K562 (cell line): ENCODE measurements around the gene UBXN4. TPM values are rescaled to one million over a fixed set of nuclear protein-coding genes. Genes with fewer than 3 reads are reported as not detected.

Source experiments
- ATAC-seq: fragments of 200-7000 bp; cut with Tn5 transposase; 3 replicates; pipeline ENCODE4 v1.9.1; 2020; ENCODE audit warnings: moderate library complexity
- BruUV-seq: library from RNA; stranded (reverse); fragments of 400-500 nt; replicated peaks from 2 replicates; lab custom pipeline; 2021; lab: Mats Ljungman, UMichigan
- CTCF ChIA-PET: fragments of 300-600 bp; formaldehyde crosslinking; extraction: SDS; loops from one replicate; lab custom pipeline; 2021; ENCODE audit warnings: low intra/inter-chr PET ratio; lab: Yijun Ruan, JAX
- POLR2A ChIA-PET: fragments of 300-600, 350-650 bp; sonication (Branson Sonifier 250); formaldehyde crosslinking; extraction: SDS; loops from one replicate; lab custom pipeline; 2021; ENCODE audit warnings: antibody characterized with exemption, inconsistent platforms; lab: Yijun Ruan, JAX
- DNase-seq, 4 experiments: peaks; one replicate each; pipeline versions ENCODE4 v3.0.0 to v3.0.0-alpha.2; 2011 to 2018; ENCODE audit warnings: low spot score in 3 of 4, mixed read lengths in 3 of 4; ENCODE audit errors: extremely low read depth in 1 of 4
- FAIRE-seq: peaks from 2 replicates; lab custom pipeline; 2011; peaks lifted over from hg19 to GRCh38; lab: Jason Lieb, UNC
- H2AFZ ChIP-seq: 2 replicates; pipeline ENCODE4 v1.6.0; 2011; ENCODE audit warnings: low read depth, low read length, control low read depth, inconsistent platforms
- H3K27ac ChIP-seq: fragments of 200-600 bp; 3 replicates; pipeline ENCODE4 v1.8.0; 2011; ENCODE audit warnings: low read depth, mild to moderate bottlenecking, control low read depth, inconsistent platforms, low read length, moderate library complexity, mixed read lengths; ENCODE audit errors: extremely low read depth
- H3K27me3 ChIP-seq, 2 experiments: fragments of 300-600 bp in 1 of 2; 2 replicates in 1 of 2; 3 replicates in 1 of 2; pipeline versions ENCODE4 v1.6.0 to v1.8.0; 2011; ENCODE audit warnings: inconsistent platforms in 2 of 2, low read length in 2 of 2, mild to moderate bottlenecking in 1 of 2, mixed read lengths in 1 of 2, moderate library complexity in 1 of 2; ENCODE audit not compliant: control insufficient read depth in 2 of 2, insufficient read depth in 2 of 2
- H3K36me3 ChIP-seq: fragments of 300-600 bp; 3 replicates; pipeline ENCODE4 v1.8.0; 2011; ENCODE audit warnings: mild to moderate bottlenecking, low read length, inconsistent platforms; ENCODE audit not compliant: control insufficient read depth, insufficient read depth
- H3K4me1 ChIP-seq, 2 experiments: fragments of 200-600 bp in 1 of 2; replicated peaks in 1 of 2; 2 replicates in 1 of 2; 3 replicates in 1 of 2; pipeline versions ENCODE4 v1.5.1 to v1.8.0; 2011; ENCODE audit warnings: inconsistent platforms in 2 of 2, low read length in 2 of 2, mild to moderate bottlenecking in 1 of 2, mixed read lengths in 1 of 2, moderate library complexity in 1 of 2; ENCODE audit not compliant: control insufficient read depth in 2 of 2, insufficient read depth in 2 of 2
- H3K4me2 ChIP-seq: 2 replicates; pipeline ENCODE4 v1.6.1; 2011; ENCODE audit warnings: low read length, control low read depth, inconsistent platforms, mixed read lengths; ENCODE audit not compliant: insufficient read depth
- H3K4me3 ChIP-seq: fragments of 200-600 bp; sonication (generic), shearing (Covaris generic); 2 replicates; pipeline ENCODE4 v1.5.1; 2016; ENCODE audit warnings: control low read depth, inconsistent platforms
- H3K79me2 ChIP-seq: fragments of 200-600 bp; 3 replicates; pipeline ENCODE4 v1.8.0; 2011; ENCODE audit warnings: low read length, inconsistent platforms; ENCODE audit not compliant: control insufficient read depth, insufficient read depth
- H3K9ac ChIP-seq, 2 experiments: 2 replicates each; pipeline versions ENCODE4 v1.6.0 to v1.6.1; 2011; ENCODE audit warnings: low read depth in 2 of 2, low read length in 2 of 2, control low read depth in 1 of 2, inconsistent platforms in 1 of 2, mild to moderate bottlenecking in 1 of 2, mixed read lengths in 1 of 2; ENCODE audit not compliant: insufficient read depth in 1 of 2
- H3K9me1 ChIP-seq: one replicate; pipeline ENCODE4 v1.6.0; 2011; ENCODE audit warnings: inconsistent platforms, mild to moderate bottlenecking, low read length, moderate library complexity; ENCODE audit not compliant: control insufficient read depth, insufficient read depth
- H3K9me3 ChIP-seq: replicated peaks from 2 replicates; pipeline ENCODE4 v1.5.1; 2011; ENCODE audit warnings: low read depth, low read length, inconsistent platforms; ENCODE audit not compliant: control insufficient read depth, insufficient read depth
- H4K20me1 ChIP-seq: replicated peaks from 2 replicates; pipeline ENCODE4 v1.6.1; 2011; ENCODE audit warnings: low read length, inconsistent platforms, mixed read lengths; ENCODE audit not compliant: control insufficient read depth, insufficient read depth
- CEBPB ChIP-seq: fragments of 450-650 bp; IDR thresholded peaks from 2 replicates; pipeline ENCODE4 v1.6.1; 2016; ENCODE audit warnings: missing genetic modification characterization, missing compliant biosample characterization
- CEBPG ChIP-seq, 3 experiments: fragments of 200-800 bp in 1 of 3; sonication (Bioruptor generic) in 1 of 3; sonication (generic) in 1 of 3; formaldehyde crosslinking in 1 of 3; IDR thresholded peaks in 2 of 3; conservative IDR thresholded peaks in 1 of 3; 2 replicates each; pipeline versions ENCODE4 v1.6.1 to v1.8.0; 2016 to 2022; ENCODE audit warnings: missing compliant biosample characterization in 2 of 3, missing genetic modification characterization in 2 of 3, mild to moderate bottlenecking in 1 of 3, missing genetic modification reagents in 1 of 3
- CREM ChIP-seq: IDR thresholded peaks from 2 replicates; pipeline ENCODE4 v1.6.1; 2014; ENCODE audit warnings: antibody characterized with exemption, low read depth
- FOXK1 ChIP-seq: sonication (generic); formaldehyde crosslinking; IDR thresholded peaks from 2 replicates; pipeline ENCODE4 v1.8.0; 2022; ENCODE audit warnings: missing genetic modification reagents, mild to moderate bottlenecking, borderline replicate concordance
- GTF2A2 ChIP-seq: IDR thresholded peaks from 2 replicates; pipeline ENCODE4 v1.6.1; 2016; ENCODE audit warnings: mild to moderate bottlenecking, missing genetic modification characterization, missing compliant biosample characterization
- LCOR ChIP-seq: sonication (generic); formaldehyde crosslinking; IDR thresholded peaks from 2 replicates; pipeline ENCODE4 v1.8.0; 2022; ENCODE audit warnings: mild to moderate bottlenecking, missing genetic modification reagents
- MAFK ChIP-seq: IDR thresholded peaks from 2 replicates; pipeline ENCODE4 v1.6.1; 2011; ENCODE audit warnings: low read length, improper control_type of control experiment
- RUNX1 ChIP-seq: sonication (generic); IDR thresholded peaks from 2 replicates; pipeline ENCODE4 v1.6.1; 2016; ENCODE audit warnings: antibody characterized with exemption, low read depth
- ZNF146 ChIP-seq: IDR thresholded peaks from one replicate; pipeline ENCODE4 v1.6.1; 2018; ENCODE audit warnings: missing compliant biosample characterization; ENCODE audit not compliant: unreplicated experiment
- whole genome bisulfite sequencing: fragments of 100-300 bp; shearing (Covaris generic); methylation state at CpG from one replicate; pipeline ENCODE4 v1.1.6; 2016; ENCODE audit warnings: low coverage, mixed read lengths; ENCODE audit not compliant: insufficient coverage; ENCODE audit errors: missing lambda C conversion rate; 5-methylcytosine and 5-hydroxymethylcytosine counted together
- in situ Hi-C: fragments of 300-500 bp; cut with MboI; formaldehyde crosslinking; loops from 4 replicates; pipeline ENCODE4 v1.15.0; 2018; ENCODE audit warnings: inconsistent platforms, mixed read lengths
- intact Hi-C: fragments of 100-400 bp; cut with micrococcal nuclease; formaldehyde crosslinking; loops from 2 replicates; pipeline ENCODE4 v1.14.2; 2022
- polyA plus RNA-seq, 8 experiments: library from polyadenylated mRNA; depleted of rRNA in 4 of 8; stranded (reverse) in 5 of 8; unstranded in 3 of 8; fragments of >200 nt; fragmentation: Nextera tagmentation in 2 of 8; fragmentation: Illumina TruSeq in 1 of 8; extraction: Ambion mirVana in 2 of 8; extraction: Trizol in 1 of 8; gene quantifications; 2 replicates each; pipeline versions ENCODE4 v1.2.1 to v1.2.3, GENCODE V29; 2011 to 2014; ENCODE audit warnings: inconsistent platforms in 1 of 8, missing spikeins in 1 of 8
- total RNA-seq, 7 experiments: library from RNA; depleted of rRNA in 6 of 7; stranded (reverse); fragments of >200 nt in 6 of 7; fragmentation: Illumina TruSeq in 2 of 7; extraction: Trizol in 2 of 7; gene quantifications; 2 replicates each; pipeline versions ENCODE4 v1.2.1 to v1.2.3, GENCODE V29; 2011 to 2021; ENCODE audit warnings: low replicate concordance in 1 of 7
- TF ChIP-seq, protein P1 (sequence below), 2 experiments: fragments of 450-650 bp in 1 of 2; sonication (generic) in 1 of 2; formaldehyde crosslinking in 1 of 2; IDR thresholded peaks in 1 of 2; conservative IDR thresholded peaks in 1 of 2; 2 replicates each; pipeline versions ENCODE4 v1.6.1 to v1.8.1; 2016 to 2023; ENCODE audit warnings: mild to moderate bottlenecking in 2 of 2, moderate library complexity in 2 of 2, inconsistent platforms in 1 of 2, missing genetic modification reagents in 1 of 2
- TF ChIP-seq, protein P2 (sequence below): sonication (generic); formaldehyde crosslinking; IDR thresholded peaks from 2 replicates; pipeline ENCODE4 v1.8.1; 2023; ENCODE audit warnings: missing genetic modification reagents, mild to moderate bottlenecking, borderline replicate concordance
- TF ChIP-seq, protein P3 (sequence below): fragments of 450-650 bp; IDR thresholded peaks from 2 replicates; pipeline ENCODE4 v1.6.1; 2016; ENCODE audit warnings: missing biosample characterization, missing genetic modification characterization
- TF ChIP-seq, protein P4 (sequence below): sonication (generic); formaldehyde crosslinking; IDR thresholded peaks from 2 replicates; pipeline ENCODE4 v1.4.0; 2020; ENCODE audit warnings: mild to moderate bottlenecking, missing genetic modification reagents

The UBXN4 gene
- total and polyA plus RNA-seq, 9 of the 15 experiments (the other 6 are each of a cell fraction or from before 2014, with no cell fraction given) = 30.4 to 127 (median 55.3) TPM

DNA sequence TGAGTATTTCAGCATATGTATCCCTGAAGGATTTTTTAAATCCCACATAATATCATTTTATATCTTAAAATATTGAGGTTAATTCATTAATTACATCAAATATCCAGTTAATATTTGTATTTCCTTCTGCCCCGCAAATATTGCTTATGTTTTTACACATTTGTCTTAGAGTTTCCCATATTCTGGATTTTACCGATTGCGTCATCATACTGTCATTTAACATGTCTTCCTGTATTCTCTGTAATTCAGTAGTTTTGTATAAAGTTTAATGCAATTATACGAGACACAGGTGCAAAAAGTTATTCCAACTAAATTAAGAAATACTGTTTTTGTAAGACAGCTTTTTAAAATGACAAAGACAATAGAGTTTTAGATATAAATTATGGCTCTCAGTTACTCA, 33.5 kb upstream of the UBXN4 start:
- no peaks in the 10 kb centered on the region for H3K27me3 ChIP-seq
- ATAC-seq = no peak
- H3K9me3 ChIP-seq = no peaks in the 10 kb centered on the region
- H2AFZ ChIP-seq = no peak overlapping the region
- no peak overlapping the region for H3K27ac ChIP-seq
- BruUV-seq = no TSS peak
- no peaks in the 10 kb centered on the region for H3K79me2 ChIP-seq
- H3K4me3 ChIP-seq = no peak overlapping the region
- CTCF ChIA-PET = interaction anchor here (0.6 to 1.1 kb wide), 2 partner anchors 703 to 706 kb away, joined by 3 read pairs; no protein-coding TSS in a partner anchor
- no peaks in the 10 kb centered on the region for H3K9me1 ChIP-seq
- intact Hi-C loops = no loop called here
- H3K9ac ChIP-seq = no peak overlapping the region
- peaks cover 25% of the 10 kb centered on the region; the same call in 2 of the 3 replicates for H3K36me3 ChIP-seq
- in situ Hi-C loops = no loop called here
- no peaks in the 10 kb centered on the region for H3K4me1 ChIP-seq
- no peak overlapping the region for H3K4me2 ChIP-seq
- no peaks in the 10 kb centered on the region for H4K20me1 ChIP-seq
- POLR2A ChIA-PET = interaction anchor here (0.6 kb wide), 1 partner anchor 669 kb away, joined by 4 read pairs; no protein-coding TSS in a partner anchor
- DNase-seq = no peak
- no peak for FAIRE-seq
- 93% methylated on average over 4 of the region's 4 CpGs for WGBS
- TF ChIP-seq LCOR (CRISPR knock-in tag) = no peak
- TF ChIP-seq CEBPB (tag) = peak; percentile 83
- no peak for TF ChIP-seq FOXK1 (CRISPR knock-in tag)
- TF ChIP-seq, protein P1, sequence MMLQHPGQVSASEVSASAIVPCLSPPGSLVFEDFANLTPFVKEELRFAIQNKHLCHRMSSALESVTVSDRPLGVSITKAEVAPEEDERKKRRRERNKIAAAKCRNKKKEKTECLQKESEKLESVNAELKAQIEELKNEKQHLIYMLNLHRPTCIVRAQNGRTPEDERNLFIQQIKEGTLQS (IDR thresholded peaks at IDR 0.05) = peak; percentile 76
- TF ChIP-seq, protein P1 (CRISPR knock-in tag; conservative IDR thresholded peaks at IDR 0.05) = no peak
- no peak for TF ChIP-seq RUNX1
- TF ChIP-seq CREM = no peak
- TF ChIP-seq, protein P2, sequence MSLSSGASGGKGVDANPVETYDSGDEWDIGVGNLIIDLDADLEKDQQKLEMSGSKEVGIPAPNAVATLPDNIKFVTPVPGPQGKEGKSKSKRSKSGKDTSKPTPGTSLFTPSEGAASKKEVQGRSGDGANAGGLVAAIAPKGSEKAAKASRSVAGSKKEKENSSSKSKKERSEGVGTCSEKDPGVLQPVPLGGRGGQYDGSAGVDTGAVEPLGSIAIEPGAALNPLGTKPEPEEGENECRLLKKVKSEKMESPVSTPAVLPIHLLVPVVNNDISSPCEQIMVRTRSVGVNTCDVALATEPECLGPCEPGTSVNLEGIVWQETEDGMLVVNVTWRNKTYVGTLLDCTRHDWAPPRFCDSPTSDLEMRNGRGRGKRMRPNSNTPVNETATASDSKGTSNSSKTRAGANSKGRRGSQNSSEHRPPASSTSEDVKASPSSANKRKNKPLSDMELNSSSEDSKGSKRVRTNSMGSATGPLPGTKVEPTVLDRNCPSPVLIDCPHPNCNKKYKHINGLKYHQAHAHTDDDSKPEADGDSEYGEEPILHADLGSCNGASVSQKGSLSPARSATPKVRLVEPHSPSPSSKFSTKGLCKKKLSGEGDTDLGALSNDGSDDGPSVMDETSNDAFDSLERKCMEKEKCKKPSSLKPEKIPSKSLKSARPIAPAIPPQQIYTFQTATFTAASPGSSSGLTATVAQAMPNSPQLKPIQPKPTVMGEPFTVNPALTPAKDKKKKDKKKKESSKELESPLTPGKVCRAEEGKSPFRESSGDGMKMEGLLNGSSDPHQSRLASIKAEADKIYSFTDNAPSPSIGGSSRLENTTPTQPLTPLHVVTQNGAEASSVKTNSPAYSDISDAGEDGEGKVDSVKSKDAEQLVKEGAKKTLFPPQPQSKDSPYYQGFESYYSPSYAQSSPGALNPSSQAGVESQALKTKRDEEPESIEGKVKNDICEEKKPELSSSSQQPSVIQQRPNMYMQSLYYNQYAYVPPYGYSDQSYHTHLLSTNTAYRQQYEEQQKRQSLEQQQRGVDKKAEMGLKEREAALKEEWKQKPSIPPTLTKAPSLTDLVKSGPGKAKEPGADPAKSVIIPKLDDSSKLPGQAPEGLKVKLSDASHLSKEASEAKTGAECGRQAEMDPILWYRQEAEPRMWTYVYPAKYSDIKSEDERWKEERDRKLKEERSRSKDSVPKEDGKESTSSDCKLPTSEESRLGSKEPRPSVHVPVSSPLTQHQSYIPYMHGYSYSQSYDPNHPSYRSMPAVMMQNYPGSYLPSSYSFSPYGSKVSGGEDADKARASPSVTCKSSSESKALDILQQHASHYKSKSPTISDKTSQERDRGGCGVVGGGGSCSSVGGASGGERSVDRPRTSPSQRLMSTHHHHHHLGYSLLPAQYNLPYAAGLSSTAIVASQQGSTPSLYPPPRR = no peak
- TF ChIP-seq ZNF146 = no peak
- no peak for TF ChIP-seq GTF2A2 (tag)
- TF ChIP-seq CEBPG (CRISPR knock-in tag; IDR thresholded peaks at IDR 0.05) = no peak
- TF ChIP-seq CEBPG (tag; conservative IDR thresholded peaks at IDR 0.05 in 1 of 2, IDR thresholded peaks at IDR 0.05 in 1 of 2) = peak; percentile 53 to 88
- TF ChIP-seq, protein P3, sequence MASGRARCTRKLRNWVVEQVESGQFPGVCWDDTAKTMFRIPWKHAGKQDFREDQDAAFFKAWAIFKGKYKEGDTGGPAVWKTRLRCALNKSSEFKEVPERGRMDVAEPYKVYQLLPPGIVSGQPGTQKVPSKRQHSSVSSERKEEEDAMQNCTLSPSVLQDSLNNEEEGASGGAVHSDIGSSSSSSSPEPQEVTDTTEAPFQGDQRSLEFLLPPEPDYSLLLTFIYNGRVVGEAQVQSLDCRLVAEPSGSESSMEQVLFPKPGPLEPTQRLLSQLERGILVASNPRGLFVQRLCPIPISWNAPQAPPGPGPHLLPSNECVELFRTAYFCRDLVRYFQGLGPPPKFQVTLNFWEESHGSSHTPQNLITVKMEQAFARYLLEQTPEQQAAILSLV (tag) = 0 out of 2 replicates have a peak, but pooled peaks have one; percentile 17
- no peak for TF ChIP-seq MAFK
- TF ChIP-seq, protein P4, sequence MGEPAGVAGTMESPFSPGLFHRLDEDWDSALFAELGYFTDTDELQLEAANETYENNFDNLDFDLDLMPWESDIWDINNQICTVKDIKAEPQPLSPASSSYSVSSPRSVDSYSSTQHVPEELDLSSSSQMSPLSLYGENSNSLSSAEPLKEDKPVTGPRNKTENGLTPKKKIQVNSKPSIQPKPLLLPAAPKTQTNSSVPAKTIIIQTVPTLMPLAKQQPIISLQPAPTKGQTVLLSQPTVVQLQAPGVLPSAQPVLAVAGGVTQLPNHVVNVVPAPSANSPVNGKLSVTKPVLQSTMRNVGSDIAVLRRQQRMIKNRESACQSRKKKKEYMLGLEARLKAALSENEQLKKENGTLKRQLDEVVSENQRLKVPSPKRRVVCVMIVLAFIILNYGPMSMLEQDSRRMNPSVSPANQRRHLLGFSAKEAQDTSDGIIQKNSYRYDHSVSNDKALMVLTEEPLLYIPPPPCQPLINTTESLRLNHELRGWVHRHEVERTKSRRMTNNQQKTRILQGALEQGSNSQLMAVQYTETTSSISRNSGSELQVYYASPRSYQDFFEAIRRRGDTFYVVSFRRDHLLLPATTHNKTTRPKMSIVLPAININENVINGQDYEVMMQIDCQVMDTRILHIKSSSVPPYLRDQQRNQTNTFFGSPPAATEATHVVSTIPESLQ = no peak
